Measurements from ENCODE around the gene NQO2.
"Not testable (repeated sequence)": the region's sequence is repeated elsewhere in the genome, so short reads cannot be mapped to it uniquely, and the experiment has no call there.

NQO2 gene

DNA sequence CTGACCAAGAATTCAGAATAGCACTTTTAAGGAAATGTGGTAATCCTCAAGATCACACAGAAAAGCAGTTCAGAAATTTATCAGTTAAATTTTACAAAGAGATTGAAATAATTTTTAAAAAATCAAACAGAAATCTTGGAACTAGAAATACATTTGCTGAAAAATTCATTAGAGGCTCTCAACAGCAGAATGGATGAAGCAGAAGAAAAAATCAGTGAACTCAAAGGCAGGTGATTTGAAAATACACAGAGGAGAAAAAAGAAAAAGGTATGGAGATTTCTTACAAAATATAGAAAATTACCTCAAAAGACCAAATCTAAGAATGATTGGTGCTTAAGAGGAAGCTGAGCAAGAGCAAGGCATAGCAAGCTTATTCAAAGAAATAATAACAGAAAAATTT, 11.5 kb downstream of the NQO2 start:
- no peak for DNase-seq (ENCODE audit: insufficient read length, low spot score)
- FAIRE-seq: no peak

DNA sequence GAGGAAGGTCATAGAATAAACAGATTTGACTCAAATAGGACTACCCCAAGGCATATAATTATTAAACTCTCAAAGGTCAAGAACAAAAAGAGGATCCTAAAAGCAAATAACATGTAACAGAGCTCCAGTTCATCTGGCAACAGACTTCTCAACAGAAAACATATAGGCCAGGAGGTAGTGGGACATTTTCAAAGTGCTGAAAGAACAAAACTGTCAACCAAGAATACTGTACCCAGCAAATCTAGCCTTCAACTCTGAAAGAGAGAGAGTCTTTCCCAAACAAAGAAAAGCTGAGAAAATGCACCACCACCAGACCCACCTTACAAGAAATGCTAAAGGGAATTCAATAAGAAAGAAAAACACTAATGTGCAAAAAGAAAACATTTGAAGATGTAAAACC, 11.9 kb downstream of the NQO2 start:
- DNase-seq (ENCODE audit: insufficient read length, low spot score): no peak
- no peak for FAIRE-seq

DNA sequence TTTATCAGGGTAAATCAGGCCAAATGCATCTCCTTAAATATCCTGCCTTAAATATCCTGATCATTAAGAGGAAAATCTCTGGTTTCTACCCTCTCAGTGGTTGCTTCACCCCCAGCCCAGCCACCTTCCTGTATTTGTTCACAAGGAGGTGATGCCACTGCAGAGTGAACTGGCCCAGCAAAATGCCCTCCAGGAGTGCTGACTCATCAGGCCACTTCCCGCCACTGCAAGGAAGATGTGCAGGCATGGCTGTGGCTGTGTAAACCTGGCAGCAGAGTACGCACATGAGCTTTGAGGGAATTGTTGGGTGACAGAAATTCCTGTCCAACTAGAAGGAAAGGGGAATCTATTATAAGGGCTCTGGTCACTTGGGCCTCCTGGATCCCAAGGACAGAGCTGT, 13.8 kb downstream of the NQO2 start:
- no peak for FAIRE-seq
- no peak for DNase-seq (ENCODE audit: insufficient read length, low spot score)

DNA sequence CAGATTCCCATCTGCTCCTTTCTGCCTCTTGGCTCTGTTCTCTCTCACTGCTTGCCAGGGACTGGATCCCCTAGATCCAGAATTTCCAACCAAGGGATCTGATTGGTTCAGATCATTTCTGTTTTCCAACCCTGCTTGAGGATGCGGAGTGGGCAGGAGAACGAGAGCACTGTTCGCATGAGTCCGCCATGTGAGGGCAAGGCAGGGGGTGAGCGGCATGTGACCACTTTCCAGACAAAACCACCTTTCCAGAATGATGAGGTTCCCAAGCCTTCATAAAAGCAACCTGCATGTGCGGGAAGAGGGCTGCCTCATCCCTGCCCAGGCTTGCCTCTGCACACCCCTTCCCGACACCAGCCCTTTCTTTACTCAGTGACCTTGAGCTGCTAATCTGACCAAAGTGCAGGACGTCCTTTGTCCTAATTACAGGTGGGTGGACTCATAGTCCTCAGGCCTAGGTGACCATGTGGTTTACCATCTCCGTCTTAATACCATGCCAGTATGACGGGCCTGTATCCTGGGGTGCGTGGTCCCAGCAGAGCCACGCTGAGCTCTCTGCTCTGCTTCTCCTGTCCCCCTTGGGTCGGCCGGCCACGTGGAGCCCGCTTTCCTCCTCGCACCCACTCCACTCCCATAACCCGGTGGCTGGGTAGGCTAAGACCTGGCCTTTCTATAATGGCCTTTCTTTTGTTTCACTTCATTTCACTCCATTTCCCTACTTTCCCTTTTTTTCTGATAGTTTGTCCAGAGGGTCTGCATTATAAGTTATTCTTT, 14.4 kb downstream of the NQO2 start:
- DNase-seq (ENCODE audit: insufficient read length, low spot score): no peak
- FAIRE-seq: no peak

DNA sequence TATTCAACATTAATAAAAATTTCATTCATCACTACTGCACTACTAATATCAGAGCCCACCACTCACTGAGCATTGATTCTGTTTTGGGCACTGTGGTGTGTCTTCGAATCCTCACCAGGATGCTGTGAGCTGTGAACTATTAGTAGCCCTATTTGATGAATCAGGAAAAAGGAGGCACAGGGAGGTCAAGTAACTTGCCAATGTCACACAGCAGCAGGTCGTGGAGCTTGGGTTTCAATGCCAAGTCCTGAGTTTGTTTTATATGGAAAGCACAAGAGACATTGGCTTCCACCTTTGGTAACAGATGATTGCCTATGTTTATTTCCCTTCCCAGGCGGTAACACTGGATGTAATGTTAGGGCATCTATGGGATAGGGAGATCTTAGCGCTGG, 15.0 kb downstream of the NQO2 start:
- no peak for FAIRE-seq
- no peak for DNase-seq (ENCODE audit: insufficient read length, low spot score)

DNA sequence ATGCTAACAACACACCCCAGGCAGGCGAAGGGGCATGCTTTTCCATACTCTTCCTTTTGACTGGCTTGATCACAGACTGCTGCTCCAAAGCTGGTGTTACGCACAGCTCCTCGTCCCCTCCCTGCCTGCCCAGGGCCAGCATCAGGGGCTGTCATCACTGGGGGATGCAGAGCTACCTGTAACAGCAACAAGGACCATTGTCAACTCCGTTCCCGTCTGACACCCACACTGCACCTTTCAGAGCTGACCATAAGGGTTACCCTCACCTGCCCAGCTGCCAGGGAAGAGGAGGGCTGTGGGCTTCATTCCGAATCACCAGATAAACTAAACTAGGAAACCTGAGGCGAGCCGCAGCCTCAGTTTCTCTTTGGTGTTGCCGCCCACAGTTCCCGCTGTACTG, 15.4 kb downstream of the NQO2 start:
- FAIRE-seq: no peak
- no peak for DNase-seq (ENCODE audit: insufficient read length, low spot score)

DNA sequence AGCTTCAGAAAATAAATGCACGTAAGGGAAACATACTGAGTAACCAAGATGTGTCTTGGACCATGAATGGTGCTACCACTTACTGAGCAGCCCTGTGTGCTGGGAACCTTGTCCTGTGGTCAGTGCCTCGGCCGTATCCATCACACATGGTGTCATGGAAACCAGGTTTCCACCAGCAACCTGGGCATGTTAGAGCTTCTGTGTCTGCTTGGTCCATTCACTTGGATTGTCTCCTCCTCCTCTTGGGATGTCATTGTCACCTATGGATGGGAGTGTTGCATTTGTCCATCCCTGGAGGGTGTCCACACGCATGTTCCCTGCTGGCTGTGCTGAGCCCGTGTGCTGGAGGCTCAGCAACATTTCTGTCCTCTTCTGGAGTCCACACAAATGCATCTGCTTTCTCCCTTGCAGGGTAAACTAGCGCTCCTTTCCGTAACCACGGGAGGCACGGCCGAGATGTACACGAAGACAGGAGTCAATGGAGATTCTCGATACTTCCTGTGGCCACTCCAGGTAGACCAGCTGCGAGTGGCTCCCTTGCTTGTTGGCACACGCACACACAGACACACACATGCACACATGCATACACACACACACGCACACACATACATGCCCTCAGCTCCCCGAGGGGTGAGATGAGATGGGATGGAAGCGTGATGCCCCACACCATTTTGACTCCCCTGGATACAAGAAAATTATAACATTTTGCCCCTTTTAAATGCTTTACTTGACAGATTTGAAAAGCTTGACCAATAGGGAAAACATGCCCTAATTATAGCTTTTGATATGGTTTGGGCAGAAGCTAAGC, 17.0 kb downstream of the NQO2 start:
- FAIRE-seq (no peak), DNase-seq (ENCODE audit: insufficient read length, low spot score) (no peak)

DNA sequence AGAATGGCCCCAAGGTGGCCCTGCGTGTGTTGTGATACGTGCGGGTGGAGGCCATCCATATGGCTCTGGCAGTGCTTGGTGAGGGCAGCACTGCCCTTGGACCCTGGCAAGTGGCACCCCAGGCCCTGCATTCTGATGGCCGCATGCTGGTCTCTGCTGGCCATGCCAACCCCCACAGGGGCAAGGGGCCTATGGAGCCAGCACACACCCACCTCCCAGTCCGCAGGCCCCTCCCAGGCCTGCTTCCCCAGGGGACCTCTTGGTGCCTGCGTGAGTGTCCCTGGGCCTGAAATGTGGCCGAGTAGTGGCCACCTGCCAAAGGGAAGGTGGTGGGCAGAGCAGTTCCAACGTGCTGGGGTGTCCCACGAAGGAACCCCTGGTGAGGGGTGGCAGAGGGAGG, 17.6 kb downstream of the NQO2 start:
- no peak for FAIRE-seq

DNA sequence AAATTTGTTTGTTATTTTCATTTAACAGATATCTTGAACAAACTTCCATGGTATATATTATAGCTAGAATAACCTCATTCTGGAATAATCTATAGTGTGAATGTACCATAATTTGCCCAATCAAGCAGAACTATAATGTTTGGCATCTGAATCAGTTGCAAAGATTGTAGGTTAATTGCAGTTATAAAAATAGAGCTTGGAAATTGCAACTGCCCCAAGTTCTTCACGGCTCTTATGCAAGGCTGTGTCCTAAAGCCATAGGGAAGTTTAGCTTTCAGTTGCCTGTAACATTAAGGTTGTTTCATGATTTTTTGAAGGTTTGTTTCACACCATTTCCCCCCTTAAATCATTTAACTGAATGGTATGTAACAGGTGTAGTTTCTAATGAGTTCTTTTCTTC, 19.4 kb downstream of the NQO2 start:
- no peak for FAIRE-seq
- no peak for DNase-seq (ENCODE audit: insufficient read length, low spot score)

More for the DNA sequence above, 17.6 kb downstream of the NQO2 start:
- no peak for DNase-seq (ENCODE audit: insufficient read length, low spot score)

DNA sequence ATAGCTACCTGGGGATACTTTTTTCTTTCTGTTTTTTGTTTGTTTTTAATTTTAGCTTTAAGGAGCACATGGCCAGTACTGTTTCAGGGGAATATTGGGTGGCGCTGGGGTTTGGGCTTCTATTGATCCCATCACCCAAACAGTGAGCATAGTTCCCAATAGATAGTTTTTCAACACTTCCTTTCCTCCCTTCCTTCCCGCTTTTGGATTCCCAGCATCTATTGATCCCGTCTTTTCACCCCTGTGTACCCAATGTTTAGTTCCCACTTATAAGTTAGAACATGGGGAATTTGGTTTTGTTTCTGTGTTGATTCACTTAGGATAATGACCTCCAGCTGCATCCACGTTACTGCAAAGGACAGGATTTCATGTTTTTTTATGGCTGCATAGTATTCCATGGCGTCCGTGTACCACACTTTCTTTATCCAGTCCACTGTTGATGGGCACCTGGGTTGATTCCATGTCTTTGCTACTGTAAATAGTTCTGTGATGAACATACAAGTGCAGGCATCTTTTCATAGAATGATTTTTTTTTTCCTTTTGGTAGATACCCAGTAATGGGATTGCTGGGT, 20.1 kb downstream of the NQO2 start:
- FAIRE-seq: no peak
- no peak for DNase-seq (ENCODE audit: insufficient read length, low spot score)

DNA sequence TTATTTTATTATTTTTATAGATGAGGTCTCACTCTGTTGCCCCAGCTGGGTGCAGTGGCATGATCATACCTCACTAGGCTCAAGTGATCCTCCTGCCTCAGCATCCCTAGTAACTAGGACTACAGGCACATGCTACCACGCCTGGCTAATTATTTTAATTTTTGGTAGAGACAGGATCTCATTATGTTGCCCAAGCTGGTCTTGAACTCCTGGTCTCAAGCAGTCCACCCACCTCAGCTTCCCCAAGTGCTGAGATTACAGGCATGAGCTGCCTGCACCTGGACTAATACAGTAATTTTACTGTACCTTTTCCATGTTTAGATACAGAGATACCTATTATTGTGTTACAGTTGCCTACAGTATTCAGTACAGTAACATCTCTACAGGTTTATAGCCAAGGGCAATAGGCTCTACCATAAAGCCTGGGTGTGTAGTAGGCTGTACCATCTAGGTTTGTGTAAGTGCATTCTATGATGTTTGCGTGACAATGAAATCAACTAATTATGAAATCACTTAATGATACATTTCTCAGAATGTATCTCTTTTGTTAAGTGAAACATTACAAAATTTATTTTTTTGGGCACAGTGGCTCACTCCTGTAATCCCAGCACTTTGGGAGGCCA, 21.4 kb downstream of the NQO2 start:
- FAIRE-seq; DNase-seq (ENCODE audit: insufficient read length, low spot score): not testable (repeated sequence)

DNA sequence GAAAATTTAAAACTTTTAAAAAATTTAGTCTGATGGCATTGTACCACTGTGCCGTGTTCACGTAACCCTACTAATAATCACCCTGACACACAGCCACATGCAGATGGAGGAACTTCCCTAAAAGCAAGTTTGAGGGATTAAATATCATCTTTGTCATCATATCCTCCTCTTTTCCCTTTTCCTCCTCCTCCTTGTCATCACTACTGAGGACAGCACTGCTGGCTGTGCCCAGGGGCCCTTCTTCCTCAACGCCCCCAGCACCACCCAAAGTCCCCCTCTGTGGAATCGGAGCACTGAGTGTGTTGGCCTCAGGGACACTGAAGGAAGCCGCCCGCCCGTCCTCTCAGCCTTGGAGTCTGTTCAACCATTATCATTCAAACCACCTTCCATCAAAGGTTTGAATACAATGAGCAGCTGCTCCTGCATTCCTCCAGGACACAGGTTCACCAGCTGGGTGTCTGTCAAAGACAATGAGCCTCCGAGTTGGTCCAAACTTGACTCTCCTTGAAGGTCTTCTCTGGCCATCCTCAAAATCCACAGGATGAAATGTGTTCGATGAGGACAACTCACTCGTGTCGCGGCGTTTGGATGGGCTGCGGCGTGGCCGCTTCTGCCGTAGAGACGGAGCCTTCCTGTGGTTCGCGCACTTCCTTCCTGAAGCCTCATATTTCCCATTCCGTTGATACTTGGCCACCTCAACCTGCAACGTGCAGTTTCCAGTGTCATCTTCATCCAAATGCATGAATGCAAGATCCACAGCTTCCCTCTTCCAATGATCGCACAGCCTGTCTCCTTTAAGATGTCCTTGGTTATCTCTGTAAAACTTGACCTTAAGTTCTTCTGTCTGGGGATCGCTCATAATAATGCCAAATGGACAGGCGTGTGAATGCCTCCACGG, 23.3 kb downstream of the NQO2 start:
- peak; percentile 64 for FAIRE-seq
- DNase-seq (ENCODE audit: insufficient read length, low spot score): no peak

DNA sequence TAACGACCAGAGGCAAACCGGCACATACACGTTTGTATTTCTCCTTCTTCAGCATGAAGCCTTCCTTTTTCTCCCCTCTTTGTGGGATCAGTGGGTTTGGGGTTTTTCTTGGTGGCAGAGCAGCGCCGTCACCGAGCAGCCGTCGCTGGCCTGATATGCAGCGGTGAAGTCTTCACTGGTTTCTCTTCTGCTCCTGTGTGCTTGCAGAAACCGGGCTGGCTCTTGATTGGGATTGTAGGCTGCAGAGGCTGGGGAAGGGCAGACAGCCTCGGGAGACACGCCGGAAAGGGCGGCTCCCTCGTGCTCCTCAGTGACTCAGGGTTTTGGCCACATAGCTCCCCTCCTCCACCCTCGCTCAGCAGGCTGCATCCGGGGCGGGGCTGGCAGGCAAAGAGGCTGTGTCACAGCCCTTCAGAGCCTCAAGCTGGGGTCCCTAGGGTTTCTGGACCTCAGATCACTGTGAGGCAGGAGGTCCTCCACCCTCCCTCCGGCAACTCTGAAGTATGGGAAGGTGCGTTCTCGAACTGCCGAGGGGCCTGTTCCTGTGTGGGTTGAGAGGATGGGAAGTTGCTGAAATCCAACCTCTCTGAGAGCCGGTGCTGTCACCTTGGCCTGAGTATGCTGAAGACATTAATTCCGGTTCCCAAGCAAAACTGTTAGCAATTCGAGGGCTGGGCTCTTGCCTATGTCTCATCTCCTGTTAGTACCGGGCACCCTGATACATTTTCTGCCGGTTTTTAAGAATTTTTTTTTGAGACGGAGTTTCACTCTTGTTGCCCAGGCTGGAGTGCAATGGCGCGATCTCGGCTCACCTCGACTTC, 24.2 kb downstream of the NQO2 start:
- DNase-seq (ENCODE audit: insufficient read length, low spot score) (peak; percentile 85), FAIRE-seq (peak; percentile 82)

DNA sequence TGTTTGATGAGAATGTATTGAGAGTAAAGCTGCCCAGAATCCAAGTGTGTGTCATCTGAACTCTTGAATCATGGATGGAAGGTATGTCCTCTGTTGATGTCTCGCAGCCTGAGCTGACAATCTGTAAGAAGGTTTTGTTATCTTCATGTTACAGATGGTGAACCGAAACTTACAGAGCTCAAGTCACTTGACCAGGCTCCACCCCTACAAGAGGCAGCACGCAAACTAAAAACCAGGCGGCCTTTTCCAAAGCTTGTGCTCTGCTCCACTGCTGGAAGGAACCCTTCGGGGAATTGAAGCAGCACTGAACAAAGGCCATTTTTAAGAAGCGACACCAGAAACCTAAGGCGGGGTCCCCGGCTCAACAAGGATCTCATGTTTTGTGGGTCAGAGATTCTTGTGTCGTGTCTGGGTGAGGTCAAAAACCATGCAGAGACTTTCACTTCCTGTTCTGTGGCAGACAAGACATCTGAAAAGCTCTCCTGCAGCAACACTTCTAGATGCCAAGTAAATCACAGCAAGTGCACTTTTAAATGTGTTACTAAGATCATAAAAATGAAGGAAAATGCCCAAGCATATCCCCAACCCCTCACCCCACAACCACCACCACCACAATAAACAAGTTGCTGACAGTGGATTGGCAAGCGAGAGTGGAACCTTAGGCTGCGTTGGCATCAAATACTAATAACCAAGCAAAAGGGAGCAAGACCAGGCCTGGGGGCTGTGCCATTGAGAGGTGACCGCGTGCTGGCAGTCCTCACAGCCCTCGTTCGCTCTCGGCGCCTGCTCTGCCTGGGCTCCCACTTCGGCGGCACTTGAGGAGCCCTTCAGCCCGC, 27.3 kb downstream of the NQO2 start:
- DNase-seq (ENCODE audit: insufficient read length, low spot score) (peak; percentile 85), FAIRE-seq (peak; percentile 91)

DNA sequence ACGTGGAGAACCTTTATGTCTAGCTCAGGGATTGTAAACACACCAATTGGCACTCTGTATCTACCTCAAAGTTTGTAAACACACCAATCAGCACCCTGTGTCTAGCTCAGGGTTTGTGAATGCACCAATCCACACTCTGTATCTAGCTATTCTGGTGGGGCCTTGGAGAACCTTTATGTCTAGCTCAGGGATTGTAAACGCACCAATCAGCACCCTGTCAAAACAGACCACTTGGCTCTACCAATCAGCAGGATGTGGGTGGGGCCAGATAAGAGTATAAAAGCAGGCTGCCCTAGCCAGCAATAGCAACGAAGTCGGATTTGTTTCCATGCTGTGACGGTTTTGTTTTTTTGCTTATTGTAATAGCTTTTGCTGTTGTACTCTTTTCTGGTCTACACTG, 28.5 kb downstream of the NQO2 start:
- DNase-seq (ENCODE audit: insufficient read length, low spot score); FAIRE-seq: not testable (repeated sequence)

DNA sequence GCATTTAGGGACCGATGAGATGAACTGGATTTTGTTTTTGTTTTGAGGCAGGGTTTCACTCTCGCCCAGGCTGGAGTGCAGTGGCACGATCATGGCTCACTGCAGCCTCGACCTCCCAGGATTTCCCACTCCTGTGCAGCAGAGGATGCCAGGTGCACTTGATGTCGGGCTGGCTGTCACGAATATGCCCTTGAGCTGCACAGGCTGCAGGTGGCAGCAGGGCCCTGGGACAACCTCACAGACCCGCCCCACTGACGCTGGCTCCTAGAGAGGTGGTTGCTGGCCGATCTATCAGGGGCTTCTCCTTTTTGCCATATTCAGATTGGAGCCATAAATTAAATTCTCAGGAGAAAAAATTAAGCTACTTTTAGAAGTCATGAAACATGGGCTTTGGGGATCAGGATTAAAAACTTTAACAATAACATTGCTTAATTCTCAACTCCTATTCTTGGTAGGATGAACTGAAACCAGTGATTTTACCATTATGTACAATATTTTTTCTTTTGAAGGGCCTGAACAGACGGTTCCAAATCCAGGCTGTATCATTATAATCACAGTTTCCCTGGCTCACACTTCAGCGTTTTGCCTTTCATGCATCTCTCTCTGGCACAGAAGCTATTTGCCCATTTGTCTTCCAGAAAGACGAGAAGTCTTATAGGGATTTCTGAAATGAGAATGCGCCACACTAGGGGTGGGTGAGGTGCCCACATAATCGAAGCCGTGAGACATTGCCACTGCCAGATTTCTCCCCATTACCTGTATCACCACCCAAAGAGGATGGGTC, 32.4 kb downstream of the NQO2 start:
- FAIRE-seq: no peak
- DNase-seq (ENCODE audit: insufficient read length, low spot score): no peak

DNA sequence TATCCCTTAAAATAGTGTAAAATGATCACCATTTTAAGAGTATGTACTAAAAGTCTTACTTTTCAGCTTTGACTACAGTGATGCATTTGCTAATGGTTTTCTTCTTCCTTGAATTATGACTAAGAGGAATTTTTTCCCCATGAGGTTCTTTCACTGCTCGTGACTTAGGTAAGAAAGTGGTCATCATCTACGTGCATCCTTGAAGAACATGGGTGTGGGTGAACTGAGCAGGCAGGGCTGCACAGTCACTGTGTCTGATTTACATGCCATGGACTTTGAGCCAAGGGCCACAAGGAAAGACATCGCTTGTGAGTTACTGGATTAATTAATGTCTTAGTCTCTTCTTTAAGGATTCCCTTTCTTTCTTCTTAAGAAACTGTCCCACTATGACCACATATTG, 33.3 kb downstream of the NQO2 start:
- no peak for DNase-seq (ENCODE audit: insufficient read length, low spot score)
- FAIRE-seq: no peak

DNA sequence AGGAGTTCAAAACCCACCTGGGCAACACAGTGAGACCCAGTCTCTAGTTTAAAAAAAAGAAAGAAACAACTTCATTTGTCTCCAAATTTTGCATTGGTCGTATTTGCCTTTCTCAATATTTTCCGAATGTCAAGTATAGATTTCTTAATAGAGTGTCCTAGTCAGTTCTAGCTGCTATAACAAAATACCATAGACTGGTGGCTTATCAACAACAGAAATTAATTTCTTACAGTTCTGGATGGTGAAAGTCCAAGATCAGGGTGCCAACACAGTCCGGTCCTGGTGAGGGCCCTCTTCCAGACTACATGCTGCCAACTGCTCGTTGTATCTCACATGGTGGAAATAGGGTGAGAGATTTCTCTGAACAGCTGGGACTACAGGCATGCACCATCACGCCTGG, 34.0 kb downstream of the NQO2 start:
- DNase-seq (ENCODE audit: insufficient read length, low spot score) (no peak), FAIRE-seq (no peak)

All from GM19239 (cell line).